ENCODE measurements around the gene CCDC171. TPM values are rescaled to one million over a fixed set of nuclear protein-coding genes. Genes with fewer than 3 reads are reported as not detected.

Gene CCDC171
- total RNA-seq, 1 donor from 2014 or later: 2.9 TPM

GRCh38 chr9:15967068-15967467, 414.2 kb downstream of the CCDC171 start:
- Histone ChIP-seq H3K27me3 (no peaks in the 10 kb centered on the region), H3K4me1 (no peaks in the 10 kb centered on the region), H3K27ac (no peak overlapping the region), H3K9me3 (no peaks in the 10 kb centered on the region), H3K36me3 (no peaks in the 10 kb centered on the region), H3K4me3 (no peak overlapping the region)
- TF ChIP-seq CTCF (IDR thresholded peaks at IDR 0.05): no peak
- TF ChIP-seq POLR2A (IDR thresholded peaks at IDR 0.05): no peak
- TF ChIP-seq POLR2AphosphoS5 (IDR thresholded peaks at IDR 0.05; ENCODE audit: insufficient read depth in 1 of 2, low read depth in 1 of 2): no peak
- no peak for DNase-seq (ENCODE audit: extremely low spot score in 2 of 2)
- intact Hi-C loops (cut with DNase I): no loop called here

- H3K4me3 ChIP-seq: no peak overlapping the region
- no peaks in the 10 kb centered on the region for H3K9me3 ChIP-seq
- intact Hi-C loops (cut with DNase I): no loop called here
- no peak for DNase-seq (ENCODE audit: extremely low spot score in 2 of 2)
- no peaks in the 10 kb centered on the region for H3K36me3 ChIP-seq
- H3K27ac ChIP-seq: no peak overlapping the region
- H3K4me1 ChIP-seq: no peaks in the 10 kb centered on the region
- H3K27me3 ChIP-seq: no peaks in the 10 kb centered on the region
- TF ChIP-seq POLR2A (IDR thresholded peaks at IDR 0.05) (no peak), CTCF (IDR thresholded peaks at IDR 0.05) (no peak), POLR2AphosphoS5 (IDR thresholded peaks at IDR 0.05; ENCODE audit: insufficient read depth in 1 of 2, low read depth in 1 of 2) (no peak)
Observed at GRCh38 chr9:15972760-15973159, 419.9 kb downstream of the CCDC171 start.

- no peaks in the 10 kb centered on the region for H3K9me3 ChIP-seq
- no peaks in the 10 kb centered on the region for H3K36me3 ChIP-seq
- no peak overlapping the region for H3K4me3 ChIP-seq
- intact Hi-C loops (cut with DNase I): no loop called here
- H3K4me1 ChIP-seq: no peaks in the 10 kb centered on the region
- H3K27ac ChIP-seq: no peak overlapping the region
- H3K27me3 ChIP-seq: no peaks in the 10 kb centered on the region
- no peak for TF ChIP-seq POLR2AphosphoS5 (IDR thresholded peaks at IDR 0.05; ENCODE audit: insufficient read depth in 1 of 2, low read depth in 1 of 2)
- no peak for TF ChIP-seq CTCF (IDR thresholded peaks at IDR 0.05)
- no peak for TF ChIP-seq POLR2A (IDR thresholded peaks at IDR 0.05)
- no peak for DNase-seq (ENCODE audit: extremely low spot score in 2 of 2)
Observed at GRCh38 chr9:15975101-15975778, 422.4 kb downstream of the CCDC171 start.

- Histone ChIP-seq H3K9me3 (no peaks in the 10 kb centered on the region), H3K4me3 (no peak overlapping the region), H3K4me1 (no peaks in the 10 kb centered on the region), H3K36me3 (no peaks in the 10 kb centered on the region), H3K27ac (no peak overlapping the region), H3K27me3 (no peaks in the 10 kb centered on the region)
- no peak for TF ChIP-seq POLR2AphosphoS5 (IDR thresholded peaks at IDR 0.05; ENCODE audit: insufficient read depth in 1 of 2, low read depth in 1 of 2)
- TF ChIP-seq CTCF (IDR thresholded peaks at IDR 0.05): no peak
- TF ChIP-seq POLR2A (IDR thresholded peaks at IDR 0.05): no peak
- no peak for DNase-seq (ENCODE audit: extremely low spot score in 2 of 2)
- intact Hi-C loops (cut with DNase I): no loop called here
Observed at GRCh38 chr9:15977438-15977837, 424.6 kb downstream of the CCDC171 start.

GRCh38 chr9:15982182-15982581, 429.3 kb downstream of the CCDC171 start:
- no peak for DNase-seq (ENCODE audit: extremely low spot score in 2 of 2)
- no peaks in the 10 kb centered on the region for H3K36me3 ChIP-seq
- TF ChIP-seq CTCF (IDR thresholded peaks at IDR 0.05) (no peak), POLR2AphosphoS5 (IDR thresholded peaks at IDR 0.05; ENCODE audit: insufficient read depth in 1 of 2, low read depth in 1 of 2) (no peak), POLR2A (IDR thresholded peaks at IDR 0.05) (no peak)
- no peak overlapping the region for H3K4me3 ChIP-seq
- no peaks in the 10 kb centered on the region for H3K27me3 ChIP-seq
- intact Hi-C loops (cut with DNase I): no loop called here
- no peaks in the 10 kb centered on the region for H3K4me1 ChIP-seq
- H3K9me3 ChIP-seq: no peaks in the 10 kb centered on the region
- no peak overlapping the region for H3K27ac ChIP-seq
